HCT116 (cell line): ENCODE measurements around the gene CAMK2D. TPM values are rescaled to one million over a fixed set of nuclear protein-coding genes. Genes with fewer than 3 reads are reported as not detected.

ENCODE experiments used
- ATAC-seq: fragments of 200-7000 bp; cut with Tn5 transposase; 2 replicates; pipeline ENCODE4 v1.9.1; 2020; ENCODE audit warnings: mild to moderate bottlenecking, moderate library complexity
- BruUV-seq: library from RNA; stranded (reverse); fragments of 400-500 nt; replicated peaks from 2 replicates; lab custom pipeline; 2021; lab: Mats Ljungman, UMichigan
- CTCF ChIA-PET: fragments of 300-600 bp; sonication (Branson Sonifier 250); formaldehyde crosslinking; loops from one replicate; lab custom pipeline; 2021; ENCODE audit warnings: antibody characterized with exemption; lab: Charles Lee
- POLR2A ChIA-PET: fragments of 300-600, 350-600 bp; sonication (Branson Sonifier 250); formaldehyde crosslinking; loops from one replicate; lab custom pipeline; 2021; ENCODE audit warnings: antibody characterized with exemption; lab: Charles Lee
- RAD21 ChIA-PET, 2 experiments: fragments of 300-600 bp; sonication (Branson Sonifier 250); formaldehyde crosslinking; loops; one replicate each; lab custom pipeline; 2023; ENCODE audit warnings: low total read pairs in 2 of 2; ENCODE audit not compliant: uncharacterized antibody in 2 of 2, unreplicated experiment in 2 of 2, low non-redundant PET in 1 of 2; lab: Charles Lee
- DNase-seq: peaks from one replicate; pipeline ENCODE4 v3.0.0-alpha.2; 2010; ENCODE audit warnings: low read depth, low spot score
- H2AFZ ChIP-seq: fragments of 200-600 bp; shearing (Covaris generic), sonication (generic); 2 replicates; pipeline ENCODE4 v1.6.1; 2017; ENCODE audit warnings: low read depth, mixed run types, mixed read lengths, antibody characterized with exemption, low read length; ENCODE audit not compliant: poor library complexity, severe bottlenecking
- H3K27ac ChIP-seq: 2 replicates; pipeline ENCODE4 v1.5.1; 2012; ENCODE audit warnings: low read depth, low read length
- H3K27me3 ChIP-seq: fragments of 200-600 bp; sonication (generic); 2 replicates; pipeline ENCODE4 v1.6.1; 2016; ENCODE audit warnings: mixed run types, low read length, mixed read lengths; ENCODE audit not compliant: insufficient read depth
- H3K36me3 ChIP-seq, 2 experiments: fragments of 200-500 bp in 1 of 2; fragments of 200-600 bp in 1 of 2; sonication (Bioruptor generic) in 1 of 2; sonication (generic) in 1 of 2; 2 replicates each; pipeline versions ENCODE4 v1.5.1 to v1.6.1; 2014 to 2016; ENCODE audit warnings: low read length in 2 of 2, inconsistent platforms in 1 of 2, mixed read lengths in 1 of 2, mixed run types in 1 of 2; ENCODE audit not compliant: insufficient read depth in 2 of 2, control insufficient read depth in 1 of 2
- H3K4me1 ChIP-seq, 2 experiments: fragments of 200-600 bp in 1 of 2; sonication (generic) in 1 of 2; 2 replicates each; pipeline versions ENCODE4 v1.5.1 to v1.6.1; 2012 to 2017; ENCODE audit warnings: low read length in 2 of 2, inconsistent platforms in 1 of 2, mild to moderate bottlenecking in 1 of 2, mixed read lengths in 1 of 2, mixed run types in 1 of 2, moderate library complexity in 1 of 2; ENCODE audit not compliant: insufficient read depth in 2 of 2, control insufficient read depth in 1 of 2
- H3K4me2 ChIP-seq: fragments of 200-600 bp; sonication (generic); 2 replicates; pipeline ENCODE4 v1.6.1; 2017; ENCODE audit warnings: mixed run types, low read length, mixed read lengths
- H3K4me3 ChIP-seq, 2 experiments: fragments of 200-600 bp in 1 of 2; sonication (generic) in 1 of 2; replicated peaks in 1 of 2; 2 replicates each; pipeline ENCODE4 v1.5.1; 2011 to 2016; ENCODE audit warnings: low read length in 2 of 2, control low read depth in 1 of 2, low read depth in 1 of 2, mild to moderate bottlenecking in 1 of 2, mixed read lengths in 1 of 2, mixed run types in 1 of 2
- H3K79me2 ChIP-seq: fragments of 200-600 bp; sonication (generic); 2 replicates; pipeline ENCODE4 v1.6.1; 2017; ENCODE audit warnings: mild to moderate bottlenecking, mixed run types, low read length, moderate library complexity, mixed read lengths; ENCODE audit not compliant: insufficient read depth
- H3K9ac ChIP-seq: fragments of 200-600 bp; sonication (generic); 2 replicates; pipeline ENCODE4 v1.6.1; 2016; ENCODE audit warnings: low read length, mixed read lengths
- H3K9me2 ChIP-seq: fragments of 200-600 bp; sonication (generic), shearing (Covaris generic); 2 replicates; pipeline ENCODE4 v1.6.1; 2017; ENCODE audit warnings: mixed run types, mild to moderate bottlenecking, moderate library complexity; ENCODE audit not compliant: insufficient read depth
- H3K9me3 ChIP-seq, 2 experiments: fragments of 200-500 bp in 1 of 2; fragments of 200-600 bp in 1 of 2; sonication (Bioruptor generic) in 1 of 2; sonication (generic) in 1 of 2; 2 replicates each; pipeline ENCODE4 v1.6.1; 2014 to 2017; ENCODE audit warnings: low read length in 2 of 2, mixed read lengths in 2 of 2, inconsistent platforms in 1 of 2, low read depth in 1 of 2, mild to moderate bottlenecking in 1 of 2, mixed run types in 1 of 2, moderate library complexity in 1 of 2; ENCODE audit not compliant: control insufficient read depth in 1 of 2, insufficient read depth in 1 of 2
- H4K20me1 ChIP-seq: fragments of 200-600 bp; sonication (generic), shearing (Covaris generic); 2 replicates; pipeline ENCODE4 v1.6.1; 2017; ENCODE audit warnings: mixed run types, mild to moderate bottlenecking, moderate library complexity; ENCODE audit not compliant: insufficient read depth
- CEBPB ChIP-seq: IDR thresholded peaks from 2 replicates; pipeline ENCODE4 v1.6.1; 2012; ENCODE audit warnings: low read depth
- ELF1 ChIP-seq: IDR thresholded peaks from 2 replicates; pipeline ENCODE4 v1.6.1; 2012; ENCODE audit warnings: low read depth, borderline replicate concordance
- EZH2phosphoT487 ChIP-seq: fragments of 200-600 bp; IDR thresholded peaks from 2 replicates; pipeline ENCODE4 v1.6.1; 2018; ENCODE audit warnings: antibody characterized with exemption, borderline replicate concordance
- intact Hi-C: fragments of 100-400 bp; cut with micrococcal nuclease; formaldehyde crosslinking; loops from 2 replicates; pipeline ENCODE4 v1.10.0; 2022
- total RNA-seq: library from RNA; stranded (reverse); gene quantifications from one replicate; pipeline ENCODE4 v1.2.1, GENCODE V29; 2021; ENCODE audit not compliant: unreplicated experiment

Gene CAMK2D
- total RNA-seq, 1 experiment from 2014 or later: 67.0 TPM

DNA sequence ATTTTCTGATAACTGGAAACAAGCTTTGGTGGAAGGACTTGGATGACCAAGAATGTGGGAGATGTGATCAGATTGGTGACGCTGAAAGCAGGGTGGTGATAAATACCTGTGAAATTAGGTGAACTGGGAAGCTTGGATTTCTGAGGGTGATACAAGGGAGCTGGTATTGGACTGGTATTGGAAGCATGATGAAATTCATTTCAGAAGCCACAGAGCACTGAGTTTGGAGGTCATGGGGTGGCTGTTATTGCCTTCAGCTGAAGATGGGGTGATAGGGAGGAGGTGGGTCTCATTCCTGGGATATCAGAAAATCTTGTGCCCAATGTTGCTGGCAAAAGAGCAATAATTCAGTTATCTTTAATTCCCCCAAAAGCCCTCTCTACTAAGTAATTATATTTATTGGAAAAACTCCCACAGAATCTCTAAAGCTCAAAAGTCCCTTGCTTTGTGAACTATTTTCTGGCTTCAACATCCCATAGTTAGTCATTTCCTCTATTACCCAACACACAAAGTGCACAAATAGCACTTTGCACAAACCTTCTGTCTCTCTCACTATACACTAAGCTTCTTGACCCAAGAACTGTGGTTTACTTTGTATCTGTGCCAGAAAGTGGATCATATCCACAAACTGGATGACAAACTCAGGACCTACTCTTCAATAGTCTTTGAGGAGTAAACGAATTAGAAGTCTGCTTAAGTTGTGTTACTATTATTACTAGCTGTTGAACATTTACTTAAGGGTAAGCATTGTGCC lies 23.1 kb upstream of the CAMK2D start:
- DNase-seq: peak; percentile 6
- no peaks in the 10 kb centered on the region for H3K9me3 ChIP-seq
- no peaks in the 10 kb centered on the region for H3K27me3 ChIP-seq
- no peaks in the 10 kb centered on the region for H3K4me1 ChIP-seq
- ChIA-PET RAD21 (no interaction called here), POLR2A (no interaction called here), CTCF (interaction anchor here (0.6 kb wide), 1 partner anchor 128 kb away, joined by 3 read pairs; no protein-coding TSS in a partner anchor)
- intact Hi-C loops: loop anchor here (5.0 to 10.0 kb wide), 3 partner anchors 288 to 910 kb away; no protein-coding TSS in a partner anchor
- no peak overlapping the region for H3K4me2 ChIP-seq
- no peak overlapping the region for H3K27ac ChIP-seq
- no peaks in the 10 kb centered on the region for H3K79me2 ChIP-seq
- ATAC-seq: no peak
- TF ChIP-seq ELF1 (no peak), CEBPB (peak; percentile 47; the same call in 1 of the 2 replicates)
- TF ChIP-seq, all 23 proteins: peak for 1
- Histone ChIP-seq H4K20me1 (no peaks in the 10 kb centered on the region), H3K9me2 (no peaks in the 10 kb centered on the region), H2AFZ (peak overlapping the region; percentile 31), H3K4me3 (no peak overlapping the region), H3K9ac (no peak overlapping the region), H3K36me3 (no peaks in the 10 kb centered on the region)
- BruUV-seq: no TSS peak

DNA sequence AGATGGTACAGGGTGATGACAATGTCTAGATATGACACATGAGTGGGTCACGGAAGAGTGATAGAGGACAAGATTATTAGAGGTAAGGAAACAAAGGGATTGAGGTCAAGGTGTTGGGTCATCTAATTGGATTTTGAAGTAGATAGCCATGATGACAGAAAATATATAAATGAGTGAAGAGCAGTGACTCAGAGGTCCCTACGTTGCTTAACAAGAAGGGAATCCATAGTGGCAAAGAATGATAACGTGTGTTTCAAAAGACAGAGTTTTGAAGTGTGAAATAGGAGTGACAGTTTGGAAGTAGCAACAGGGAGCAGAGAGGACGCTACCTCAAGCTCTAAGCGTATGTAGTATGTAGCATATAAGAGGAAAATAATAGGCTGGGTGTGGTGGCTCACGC lies 22.2 kb upstream of the CAMK2D start:
- RAD21 ChIA-PET: no interaction called here
- intact Hi-C loops: loop anchor here (5.0 to 10.0 kb wide), 3 partner anchors 289 to 911 kb away; no protein-coding TSS in a partner anchor
- Histone ChIP-seq H4K20me1 (no peaks in the 10 kb centered on the region), H3K9me3 (no peaks in the 10 kb centered on the region), H3K27me3 (no peaks in the 10 kb centered on the region), H2AFZ (no peak overlapping the region), H3K4me1 (no peaks in the 10 kb centered on the region), H3K4me3 (no peak overlapping the region), H3K36me3 (no peaks in the 10 kb centered on the region), H3K9ac (no peak overlapping the region), H3K79me2 (no peaks in the 10 kb centered on the region), H3K9me2 (no peaks in the 10 kb centered on the region; the same call in 1 of the 2 replicates), H3K27ac (no peak overlapping the region), H3K4me2 (no peak overlapping the region)
- no peak for TF ChIP-seq EZH2phosphoT487
- POLR2A ChIA-PET: no interaction called here
- CTCF ChIA-PET: interaction anchor here (0.9 kb wide), 1 partner anchor 10 kb away, joined by 3 read pairs; no protein-coding TSS in a partner anchor
- no TSS peak for BruUV-seq
- DNase-seq (no peak), ATAC-seq (no peak)
